ENCODE data around the gene WDR64. TPM values are rescaled to one million over a fixed set of nuclear protein-coding genes. Genes with fewer than 3 reads are reported as not detected.

WDR64 gene
- total RNA-seq, 1 donor from 2014 or later: 0.80 TPM

DNA sequence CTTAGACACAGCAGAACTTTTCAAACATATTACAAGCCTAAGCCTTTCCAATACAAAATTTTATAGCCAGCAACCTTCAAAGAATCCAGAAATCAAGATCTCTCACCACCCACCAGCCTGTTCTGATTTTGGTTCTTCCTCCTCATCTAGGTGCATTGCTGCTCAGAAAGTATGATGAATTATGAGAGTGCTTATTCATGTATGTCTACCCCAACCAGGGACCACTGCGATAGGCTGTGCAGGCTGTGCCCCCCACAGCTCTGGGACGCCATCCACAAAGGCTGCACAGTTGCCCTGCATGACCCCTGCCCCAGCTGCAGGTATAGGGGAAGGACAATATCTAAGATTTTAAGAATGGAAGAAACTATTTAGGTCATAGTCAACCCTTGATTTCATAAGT is 55.4 kb downstream of the WDR64 start:
- H3K27ac Mint-ChIP-seq (ENCODE audit: unreplicated experiment): no peak overlapping the region
- no peaks in the 10 kb centered on the region for H3K27me3 Mint-ChIP-seq (ENCODE audit: unreplicated experiment)

DNA sequence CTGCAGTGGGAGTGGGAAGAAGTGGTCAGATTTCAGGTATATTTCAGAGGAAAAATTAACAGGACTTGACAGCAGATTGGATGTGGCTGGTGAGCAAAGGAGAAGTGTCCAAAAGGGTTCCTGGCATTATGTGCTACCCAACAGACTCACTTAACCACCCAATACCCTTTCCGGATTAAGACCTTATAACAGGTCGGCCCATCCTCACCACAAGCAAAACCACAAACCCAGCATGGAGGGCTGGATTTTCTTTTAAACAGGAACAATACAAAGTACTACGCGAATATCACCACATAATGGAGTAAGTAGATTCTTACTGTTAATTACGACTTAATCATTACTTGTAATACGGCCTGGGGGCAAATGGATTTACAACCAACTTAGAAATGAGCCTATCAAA is 59.2 kb downstream of the WDR64 start:
- Mint-ChIP-seq H3K4me1 (ENCODE audit: unreplicated experiment) (no peaks in the 10 kb centered on the region), H3K9me3 (ENCODE audit: unreplicated experiment) (no peaks in the 10 kb centered on the region), H3K27ac (ENCODE audit: unreplicated experiment) (no peak overlapping the region), H3K4me3 (ENCODE audit: unreplicated experiment) (no peak overlapping the region), H3K36me3 (ENCODE audit: low read depth, unreplicated experiment) (no peaks in the 10 kb centered on the region), H3K27me3 (ENCODE audit: unreplicated experiment) (no peaks in the 10 kb centered on the region)
- TF ChIP-seq, protein P1, sequence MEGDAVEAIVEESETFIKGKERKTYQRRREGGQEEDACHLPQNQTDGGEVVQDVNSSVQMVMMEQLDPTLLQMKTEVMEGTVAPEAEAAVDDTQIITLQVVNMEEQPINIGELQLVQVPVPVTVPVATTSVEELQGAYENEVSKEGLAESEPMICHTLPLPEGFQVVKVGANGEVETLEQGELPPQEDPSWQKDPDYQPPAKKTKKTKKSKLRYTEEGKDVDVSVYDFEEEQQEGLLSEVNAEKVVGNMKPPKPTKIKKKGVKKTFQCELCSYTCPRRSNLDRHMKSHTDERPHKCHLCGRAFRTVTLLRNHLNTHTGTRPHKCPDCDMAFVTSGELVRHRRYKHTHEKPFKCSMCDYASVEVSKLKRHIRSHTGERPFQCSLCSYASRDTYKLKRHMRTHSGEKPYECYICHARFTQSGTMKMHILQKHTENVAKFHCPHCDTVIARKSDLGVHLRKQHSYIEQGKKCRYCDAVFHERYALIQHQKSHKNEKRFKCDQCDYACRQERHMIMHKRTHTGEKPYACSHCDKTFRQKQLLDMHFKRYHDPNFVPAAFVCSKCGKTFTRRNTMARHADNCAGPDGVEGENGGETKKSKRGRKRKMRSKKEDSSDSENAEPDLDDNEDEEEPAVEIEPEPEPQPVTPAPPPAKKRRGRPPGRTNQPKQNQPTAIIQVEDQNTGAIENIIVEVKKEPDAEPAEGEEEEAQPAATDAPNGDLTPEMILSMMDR (IDR thresholded peaks at IDR 0.05; ENCODE audit: unreplicated experiment): no peak
- no peak for DNase-seq (ENCODE audit: low spot score)

More for the DNA sequence above, 55.4 kb downstream of the WDR64 start:
- TF ChIP-seq, protein P1 (IDR thresholded peaks at IDR 0.05; ENCODE audit: unreplicated experiment): no peak
- Mint-ChIP-seq H3K4me1 (ENCODE audit: unreplicated experiment) (no peaks in the 10 kb centered on the region), H3K9me3 (ENCODE audit: unreplicated experiment) (no peaks in the 10 kb centered on the region), H3K36me3 (ENCODE audit: low read depth, unreplicated experiment) (no peaks in the 10 kb centered on the region), H3K4me3 (ENCODE audit: unreplicated experiment) (no peak overlapping the region)
- no peak for DNase-seq (ENCODE audit: low spot score)

DNA sequence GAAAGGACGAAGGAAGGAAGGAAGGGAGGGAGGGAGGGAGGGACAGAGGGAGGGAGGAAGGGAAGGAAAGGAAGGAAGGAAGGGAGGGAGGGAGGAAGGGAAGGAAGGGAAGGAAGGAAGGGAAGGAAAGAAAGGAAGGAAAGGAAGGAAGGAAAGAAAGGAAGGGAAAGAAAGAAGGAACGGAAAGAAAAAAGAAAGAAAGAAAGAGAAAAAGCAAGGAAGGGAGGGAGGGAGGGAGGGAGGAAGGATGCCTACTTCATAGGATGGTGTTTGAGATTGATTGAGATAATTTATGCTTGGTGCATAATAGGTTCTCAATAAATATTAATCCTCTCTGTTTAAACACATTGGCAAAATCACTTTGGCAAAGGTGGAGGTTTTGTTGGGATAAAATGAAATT is 61.2 kb downstream of the WDR64 start:
- TF ChIP-seq, protein P1 (IDR thresholded peaks at IDR 0.05; ENCODE audit: unreplicated experiment): no peak
- Mint-ChIP-seq H3K9me3 (ENCODE audit: unreplicated experiment) (no peaks in the 10 kb centered on the region), H3K36me3 (ENCODE audit: low read depth, unreplicated experiment) (no peaks in the 10 kb centered on the region), H3K4me3 (ENCODE audit: unreplicated experiment) (no peak overlapping the region), H3K4me1 (ENCODE audit: unreplicated experiment) (no peaks in the 10 kb centered on the region), H3K27ac (ENCODE audit: unreplicated experiment) (no peak overlapping the region), H3K27me3 (ENCODE audit: unreplicated experiment) (no peaks in the 10 kb centered on the region)
- DNase-seq (ENCODE audit: low spot score): no peak

DNA sequence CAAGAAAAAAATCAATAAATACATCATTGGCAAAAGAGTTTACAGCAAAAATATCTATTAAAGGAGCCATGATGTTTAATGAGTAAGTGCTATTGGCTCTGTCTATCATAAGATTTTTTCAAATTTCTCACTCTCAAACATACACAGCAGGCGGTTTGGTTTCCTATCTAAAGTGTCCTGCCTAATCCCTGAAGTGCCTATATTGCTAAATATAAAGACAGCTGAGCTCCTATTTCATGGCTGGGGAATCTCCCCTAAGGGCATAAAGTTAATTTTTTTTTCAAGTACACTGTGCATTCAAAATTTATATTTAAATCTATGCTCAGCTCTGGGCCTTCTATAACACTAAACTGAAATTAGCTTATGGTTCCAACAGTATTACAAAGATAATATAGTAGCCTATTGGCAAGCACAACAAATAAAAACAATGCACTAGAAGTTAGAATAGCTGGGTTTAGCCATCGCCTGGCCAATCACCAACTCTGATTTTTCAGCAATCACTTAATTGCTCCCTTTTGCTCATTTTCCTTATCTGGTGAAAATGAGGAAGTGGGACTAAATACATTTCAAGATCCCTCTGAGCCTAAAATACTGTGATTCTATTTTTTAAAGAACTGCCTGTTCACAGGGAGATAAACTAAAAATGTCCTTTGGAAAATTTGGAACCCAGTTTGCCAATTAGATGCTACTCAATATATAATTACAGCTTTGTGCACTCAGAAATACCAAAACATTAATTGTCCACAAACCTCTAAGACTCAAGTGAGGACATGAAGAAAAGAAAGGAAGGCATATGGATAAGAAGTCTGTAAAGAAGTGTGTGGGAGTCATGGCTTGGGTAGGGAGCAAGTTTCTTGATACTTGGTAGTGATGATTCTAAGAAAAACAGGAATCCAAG is 62.5 kb downstream of the WDR64 start:
- no peaks in the 10 kb centered on the region for H3K36me3 Mint-ChIP-seq (ENCODE audit: low read depth, unreplicated experiment)
- TF ChIP-seq, protein P1 (IDR thresholded peaks at IDR 0.05; ENCODE audit: unreplicated experiment): no peak
- H3K4me1 Mint-ChIP-seq (ENCODE audit: unreplicated experiment): no peaks in the 10 kb centered on the region
- DNase-seq (ENCODE audit: low spot score): no peak
- H3K27me3 Mint-ChIP-seq (ENCODE audit: unreplicated experiment): no peaks in the 10 kb centered on the region
- H3K4me3 Mint-ChIP-seq (ENCODE audit: unreplicated experiment): no peak overlapping the region
- H3K27ac Mint-ChIP-seq (ENCODE audit: unreplicated experiment): no peak overlapping the region
- no peaks in the 10 kb centered on the region for H3K9me3 Mint-ChIP-seq (ENCODE audit: unreplicated experiment)

DNA sequence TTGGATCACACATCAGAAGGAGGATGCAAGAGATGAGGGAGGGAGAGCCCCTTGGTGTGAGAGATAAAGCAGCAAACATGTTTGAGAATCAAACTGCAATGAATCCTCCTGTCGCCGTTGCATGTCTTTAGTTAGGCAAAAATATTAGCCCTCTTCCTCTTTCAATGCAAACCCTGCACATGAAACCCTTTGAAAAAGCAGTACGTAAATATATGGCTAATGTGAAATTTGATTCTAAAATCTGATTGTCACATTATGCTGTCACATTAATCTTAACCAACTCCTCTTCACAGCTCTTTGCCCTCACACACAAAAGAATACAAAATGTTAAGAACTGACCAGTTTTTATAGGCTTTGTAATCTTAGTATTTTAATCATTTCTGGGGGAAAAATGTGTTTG is 63.4 kb downstream of the WDR64 start:
- Mint-ChIP-seq H3K27ac (ENCODE audit: unreplicated experiment) (no peak overlapping the region), H3K36me3 (ENCODE audit: low read depth, unreplicated experiment) (no peaks in the 10 kb centered on the region), H3K4me1 (ENCODE audit: unreplicated experiment) (no peaks in the 10 kb centered on the region), H3K9me3 (ENCODE audit: unreplicated experiment) (no peaks in the 10 kb centered on the region), H3K4me3 (ENCODE audit: unreplicated experiment) (no peak overlapping the region), H3K27me3 (ENCODE audit: unreplicated experiment) (no peaks in the 10 kb centered on the region)
- TF ChIP-seq, protein P1 (IDR thresholded peaks at IDR 0.05; ENCODE audit: unreplicated experiment): no peak
- no peak for DNase-seq (ENCODE audit: low spot score)

All from endothelial cell (in vitro differentiated cells).